K562 (cell line): ENCODE measurements around the gene SEPTIN2. TPM values are rescaled to one million over a fixed set of nuclear protein-coding genes. Genes with fewer than 3 reads are reported as not detected.

Experiments
- ATAC-seq: fragments of 200-7000 bp; cut with Tn5 transposase; 3 replicates; pipeline ENCODE4 v1.9.1; 2020; ENCODE audit warnings: moderate library complexity
- BruUV-seq: library from RNA; stranded (reverse); fragments of 400-500 nt; replicated peaks from 2 replicates; lab custom pipeline; 2021; lab: Mats Ljungman, UMichigan
- CTCF ChIA-PET: fragments of 300-600 bp; formaldehyde crosslinking; extraction: SDS; loops from one replicate; lab custom pipeline; 2021; ENCODE audit warnings: low intra/inter-chr PET ratio; lab: Yijun Ruan, JAX
- POLR2A ChIA-PET: fragments of 300-600, 350-650 bp; sonication (Branson Sonifier 250); formaldehyde crosslinking; extraction: SDS; loops from one replicate; lab custom pipeline; 2021; ENCODE audit warnings: antibody characterized with exemption, inconsistent platforms; lab: Yijun Ruan, JAX
- DNase-seq, 4 experiments: peaks; one replicate each; pipeline versions ENCODE4 v3.0.0 to v3.0.0-alpha.2; 2011 to 2018; ENCODE audit warnings: low spot score in 3 of 4, mixed read lengths in 3 of 4; ENCODE audit errors: extremely low read depth in 1 of 4
- FAIRE-seq: peaks from 2 replicates; lab custom pipeline; 2011; peaks lifted over from hg19 to GRCh38; lab: Jason Lieb, UNC
- H2AFZ ChIP-seq: 2 replicates; pipeline ENCODE4 v1.6.0; 2011; ENCODE audit warnings: low read depth, low read length, control low read depth, inconsistent platforms
- H3K27ac ChIP-seq: fragments of 200-600 bp; 3 replicates; pipeline ENCODE4 v1.8.0; 2011; ENCODE audit warnings: low read depth, mild to moderate bottlenecking, control low read depth, inconsistent platforms, low read length, moderate library complexity, mixed read lengths; ENCODE audit errors: extremely low read depth
- H3K27me3 ChIP-seq, 2 experiments: fragments of 300-600 bp in 1 of 2; 2 replicates in 1 of 2; 3 replicates in 1 of 2; pipeline versions ENCODE4 v1.6.0 to v1.8.0; 2011; ENCODE audit warnings: inconsistent platforms in 2 of 2, low read length in 2 of 2, mild to moderate bottlenecking in 1 of 2, mixed read lengths in 1 of 2, moderate library complexity in 1 of 2; ENCODE audit not compliant: control insufficient read depth in 2 of 2, insufficient read depth in 2 of 2
- H3K36me3 ChIP-seq: fragments of 300-600 bp; 3 replicates; pipeline ENCODE4 v1.8.0; 2011; ENCODE audit warnings: mild to moderate bottlenecking, low read length, inconsistent platforms; ENCODE audit not compliant: control insufficient read depth, insufficient read depth
- H3K4me1 ChIP-seq, 2 experiments: fragments of 200-600 bp in 1 of 2; replicated peaks in 1 of 2; 2 replicates in 1 of 2; 3 replicates in 1 of 2; pipeline versions ENCODE4 v1.5.1 to v1.8.0; 2011; ENCODE audit warnings: inconsistent platforms in 2 of 2, low read length in 2 of 2, mild to moderate bottlenecking in 1 of 2, mixed read lengths in 1 of 2, moderate library complexity in 1 of 2; ENCODE audit not compliant: control insufficient read depth in 2 of 2, insufficient read depth in 2 of 2
- H3K4me2 ChIP-seq: 2 replicates; pipeline ENCODE4 v1.6.1; 2011; ENCODE audit warnings: low read length, control low read depth, inconsistent platforms, mixed read lengths; ENCODE audit not compliant: insufficient read depth
- H3K4me3 ChIP-seq: fragments of 200-600 bp; sonication (generic), shearing (Covaris generic); 2 replicates; pipeline ENCODE4 v1.5.1; 2016; ENCODE audit warnings: control low read depth, inconsistent platforms
- H3K79me2 ChIP-seq: fragments of 200-600 bp; 3 replicates; pipeline ENCODE4 v1.8.0; 2011; ENCODE audit warnings: low read length, inconsistent platforms; ENCODE audit not compliant: control insufficient read depth, insufficient read depth
- H3K9ac ChIP-seq, 2 experiments: 2 replicates each; pipeline versions ENCODE4 v1.6.0 to v1.6.1; 2011; ENCODE audit warnings: low read depth in 2 of 2, low read length in 2 of 2, control low read depth in 1 of 2, inconsistent platforms in 1 of 2, mild to moderate bottlenecking in 1 of 2, mixed read lengths in 1 of 2; ENCODE audit not compliant: insufficient read depth in 1 of 2
- H3K9me1 ChIP-seq: one replicate; pipeline ENCODE4 v1.6.0; 2011; ENCODE audit warnings: inconsistent platforms, mild to moderate bottlenecking, low read length, moderate library complexity; ENCODE audit not compliant: control insufficient read depth, insufficient read depth
- H3K9me3 ChIP-seq: replicated peaks from 2 replicates; pipeline ENCODE4 v1.5.1; 2011; ENCODE audit warnings: low read depth, low read length, inconsistent platforms; ENCODE audit not compliant: control insufficient read depth, insufficient read depth
- H4K20me1 ChIP-seq: replicated peaks from 2 replicates; pipeline ENCODE4 v1.6.1; 2011; ENCODE audit warnings: low read length, inconsistent platforms, mixed read lengths; ENCODE audit not compliant: control insufficient read depth, insufficient read depth
- CHD4 ChIP-seq: fragments of 200-600 bp; sonication (generic); IDR thresholded peaks from 3 replicates; pipeline ENCODE4 v1.6.1; 2012; ENCODE audit warnings: low read depth, mild to moderate bottlenecking, mixed read lengths, low read length, inconsistent platforms; ENCODE audit not compliant: insufficient read depth, insufficient replicate concordance, poor library complexity, severe bottlenecking
- PHF20 ChIP-seq: fragments of 450-650 bp; IDR thresholded peaks from 2 replicates; pipeline ENCODE4 v1.6.1; 2018; ENCODE audit not compliant: partially characterized antibody
- SRSF9 ChIP-seq: fragments of 200-400 bp; formaldehyde crosslinking; IDR thresholded peaks from 2 replicates; pipeline ENCODE4 v1.6.1; 2017; ENCODE audit warnings: low read depth, low read length, borderline replicate concordance
- STAG1 ChIP-seq: sonication (generic); formaldehyde crosslinking; IDR thresholded peaks from 2 replicates; pipeline ENCODE4 v1.5.0; 2020; ENCODE audit warnings: missing genetic modification reagents, borderline replicate concordance
- THRB ChIP-seq: fragments of 450-650 bp; formaldehyde crosslinking; conservative IDR thresholded peaks from 2 replicates; pipeline ENCODE4 v1.4.0; 2022; ENCODE audit warnings: mild to moderate bottlenecking, missing genetic modification characterization
- TSHZ1 ChIP-seq: fragments of 250-450 bp; sonication (Bioruptor Pico); IDR thresholded peaks from 2 replicates; pipeline ENCODE4 v1.4.0; 2020; ENCODE audit warnings: mild to moderate bottlenecking, moderate library complexity
- ZNF12 ChIP-seq: sonication (generic); formaldehyde crosslinking; IDR thresholded peaks from 2 replicates; pipeline ENCODE4 v1.4.0; 2020; ENCODE audit warnings: mild to moderate bottlenecking, missing genetic modification reagents
- ZNF75A ChIP-seq: fragments of 450-650 bp; formaldehyde crosslinking; IDR thresholded peaks from 2 replicates; pipeline ENCODE4 v1.4.0; 2020; ENCODE audit warnings: mild to moderate bottlenecking
- WGBS: fragments of 100-300 bp; shearing (Covaris generic); methylation state at CpG from one replicate; pipeline ENCODE4 v1.1.6; 2016; ENCODE audit warnings: low coverage, mixed read lengths; ENCODE audit not compliant: insufficient coverage; ENCODE audit errors: missing lambda C conversion rate; 5-methylcytosine and 5-hydroxymethylcytosine counted together
- in situ Hi-C: fragments of 300-500 bp; cut with MboI; formaldehyde crosslinking; loops from 4 replicates; pipeline ENCODE4 v1.15.0; 2018; ENCODE audit warnings: inconsistent platforms, mixed read lengths
- intact Hi-C: fragments of 100-400 bp; cut with micrococcal nuclease; formaldehyde crosslinking; loops from 2 replicates; pipeline ENCODE4 v1.14.2; 2022
- polyA plus RNA-seq, 8 experiments: library from polyadenylated mRNA; depleted of rRNA in 4 of 8; stranded (reverse) in 5 of 8; unstranded in 3 of 8; fragments of >200 nt; fragmentation: Nextera tagmentation in 2 of 8; fragmentation: Illumina TruSeq in 1 of 8; extraction: Ambion mirVana in 2 of 8; extraction: Trizol in 1 of 8; gene quantifications; 2 replicates each; pipeline versions ENCODE4 v1.2.1 to v1.2.3, GENCODE V29; 2011 to 2014; ENCODE audit warnings: inconsistent platforms in 1 of 8, missing spikeins in 1 of 8
- total RNA-seq, 7 experiments: library from RNA; depleted of rRNA in 6 of 7; stranded (reverse); fragments of >200 nt in 6 of 7; fragmentation: Illumina TruSeq in 2 of 7; extraction: Trizol in 2 of 7; gene quantifications; 2 replicates each; pipeline versions ENCODE4 v1.2.1 to v1.2.3, GENCODE V29; 2011 to 2021; ENCODE audit warnings: low replicate concordance in 1 of 7

SEPTIN2 gene
- total and polyA plus RNA-seq, 9 of the 15 experiments (the other 6 are each of a cell fraction or from before 2014, with no cell fraction given): 121 to 367 (median 166) TPM

- TF ChIP-seq THRB (CRISPR knock-in tag) (no peak), ZNF12 (no peak), PHF20 (no peak), SRSF9 (no peak), STAG1 (CRISPR knock-in tag) (no peak), ZNF75A (CRISPR knock-in tag) (no peak), CHD4 (no peak)
These were observed 29.4 kb downstream of the SEPTIN2 start (continued) for GRCh38 chr2:241344925-241345651.

- intact Hi-C loops (no loop called here), in situ Hi-C loops (no loop called here)
- BruUV-seq: no TSS peak
- FAIRE-seq (no peak), DNase-seq (no peak), ATAC-seq (no peak)
- 98% methylated on average over 8 of the region's 8 CpGs for WGBS
- H3K79me2 ChIP-seq: no peaks in the 10 kb centered on the region
- H3K27ac ChIP-seq: no peak overlapping the region
- H4K20me1 ChIP-seq: no peaks in the 10 kb centered on the region; the same call in 1 of the 2 replicates
- no peak overlapping the region for H3K4me3 ChIP-seq
- ChIA-PET CTCF (no interaction called here), POLR2A (no interaction called here)
- no peaks in the 10 kb centered on the region for H3K9me3 ChIP-seq
- H3K9me1 ChIP-seq: no peaks in the 10 kb centered on the region
- peaks cover 90% of the 10 kb centered on the region; the same call in 2 of the 3 replicates for H3K36me3 ChIP-seq
- H3K27me3 ChIP-seq: no peaks in the 10 kb centered on the region
- TF ChIP-seq TSHZ1 (CRISPR knock-in tag): no peak
- H3K4me2 ChIP-seq: no peak overlapping the region
- H3K4me1 ChIP-seq: peaks cover 3 to 7% of the 10 kb centered on the region in 2 experiments; a peak in 4 of 5 replicates
- H2AFZ ChIP-seq: no peak overlapping the region
- H3K9ac ChIP-seq: no peak overlapping the region
These were observed 34.2 kb downstream of the SEPTIN2 start for GRCh38 chr2:241349941-241350340.
